GM12891 (cell line): ENCODE data around the gene SIL1.

Experiments
- PAX5 ChIP-seq: IDR thresholded peaks from 2 replicates; pipeline ENCODE4 v1.6.1; 2011; ENCODE audit warnings: low read length, moderate library complexity, mild to moderate bottlenecking; ENCODE audit not compliant: insufficient read depth, severe bottlenecking
- POLR2A ChIP-seq: IDR thresholded peaks from 2 replicates; pipeline ENCODE4 v1.6.1; 2011; ENCODE audit warnings: low read depth, low read length, control low read depth
- POLR2AphosphoS5 ChIP-seq: IDR thresholded peaks from 2 replicates; pipeline ENCODE4 v1.6.1; 2011; ENCODE audit warnings: low read depth, low read length, control low read depth
- POU2F2 ChIP-seq: IDR thresholded peaks from 2 replicates; pipeline ENCODE4 v1.6.1; 2011; ENCODE audit warnings: low read depth, mild to moderate bottlenecking, control low read depth, low read length, moderate library complexity
- SPI1 ChIP-seq: IDR thresholded peaks from 2 replicates; pipeline ENCODE4 v1.6.1; 2011; ENCODE audit warnings: low read depth, low read length, control low read depth
- TAF1 ChIP-seq: IDR thresholded peaks from 2 replicates; pipeline ENCODE4 v1.6.1; 2011; ENCODE audit warnings: low read depth, low read length, control low read depth

DNA sequence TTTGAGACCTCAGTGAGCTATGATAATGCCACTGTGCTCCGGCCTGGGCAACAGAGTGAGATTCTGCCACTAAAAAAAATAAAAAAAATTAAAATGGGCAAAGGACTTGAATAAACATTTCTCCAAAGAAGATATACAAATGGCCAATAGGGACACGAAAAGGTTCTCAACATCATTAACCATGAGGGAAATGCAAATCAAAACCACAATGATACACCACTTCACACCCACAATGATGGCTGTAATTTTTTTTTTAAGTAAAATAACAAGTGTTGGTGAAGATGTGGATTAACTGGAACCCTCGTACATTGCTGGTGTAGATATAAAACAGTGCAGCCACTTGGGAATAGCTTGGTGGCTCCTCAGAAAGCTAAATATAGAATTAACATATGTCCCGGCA is 68.0 kb downstream of the SIL1 start:
- TF ChIP-seq POLR2A (no peak), POLR2AphosphoS5 (no peak), TAF1 (no peak), PAX5 (no peak), SPI1 (no peak), POU2F2 (no peak)
